ENCODE results near the gene PFKP.
"Not testable (repeated sequence)": the region's sequence is repeated elsewhere in the genome, so short reads cannot be mapped to it uniquely, and the experiment has no call there.

The PFKP gene

GRCh38 chr10:3056280-3057037 lies 10.9 kb upstream of the PFKP start:
- Histone ChIP-seq H2AFZ (no peak overlapping the region), H3K36me3 (ENCODE audit: control insufficient read depth, insufficient read depth, low read length) (no peaks in the 10 kb centered on the region), H3K9ac (no peak overlapping the region), H3K4me2 (ENCODE audit: low read length) (no peak overlapping the region), H3K9me3 (ENCODE audit: control insufficient read depth, low read length) (no peaks in the 10 kb centered on the region), H3K27me3 (ENCODE audit: control insufficient read depth, insufficient read depth, low read length) (no peaks in the 10 kb centered on the region), H3K4me3 (ENCODE audit: low read depth, low read length) (no peak overlapping the region), H3K27ac (no peak overlapping the region), H3K79me2 (no peaks in the 10 kb centered on the region), H3K4me1 (no peaks in the 10 kb centered on the region)
- TF ChIP-seq CTCF (IDR thresholded peaks at IDR 0.05): no peak

GRCh38 chr10:3057946-3058345 lies 9.4 kb upstream of the PFKP start:
- H3K36me3 ChIP-seq (ENCODE audit: control insufficient read depth, insufficient read depth, low read length): no peaks in the 10 kb centered on the region
- H3K4me1 ChIP-seq: no peaks in the 10 kb centered on the region
- H3K79me2 ChIP-seq: no peaks in the 10 kb centered on the region
- no peak overlapping the region for H3K4me2 ChIP-seq (ENCODE audit: low read length)
- no peak overlapping the region for H2AFZ ChIP-seq
- H3K4me3 ChIP-seq (ENCODE audit: low read depth, low read length): no peak overlapping the region
- TF ChIP-seq CTCF (IDR thresholded peaks at IDR 0.05): no peak
- no peaks in the 10 kb centered on the region for H3K9me3 ChIP-seq (ENCODE audit: control insufficient read depth, low read length)
- no peak overlapping the region for H3K27ac ChIP-seq
- no peaks in the 10 kb centered on the region for H3K27me3 ChIP-seq (ENCODE audit: control insufficient read depth, insufficient read depth, low read length)
- no peak overlapping the region for H3K9ac ChIP-seq

GRCh38 chr10:3059974-3060373 lies 7.4 kb upstream of the PFKP start:
- no peaks in the 10 kb centered on the region for H3K9me3 ChIP-seq (ENCODE audit: control insufficient read depth, low read length)
- H3K4me1 ChIP-seq: no peaks in the 10 kb centered on the region
- H3K4me3 ChIP-seq (ENCODE audit: low read depth, low read length): no peak overlapping the region
- H3K36me3 ChIP-seq (ENCODE audit: control insufficient read depth, insufficient read depth, low read length): no peaks in the 10 kb centered on the region
- H2AFZ ChIP-seq: no peak overlapping the region
- H3K27me3 ChIP-seq (ENCODE audit: control insufficient read depth, insufficient read depth, low read length): no peaks in the 10 kb centered on the region
- H3K4me2 ChIP-seq (ENCODE audit: low read length): no peak overlapping the region
- H3K79me2 ChIP-seq: no peaks in the 10 kb centered on the region
- no peak overlapping the region for H3K9ac ChIP-seq
- no peak overlapping the region for H3K27ac ChIP-seq
- TF ChIP-seq CTCF (IDR thresholded peaks at IDR 0.05): no peak

DNA sequence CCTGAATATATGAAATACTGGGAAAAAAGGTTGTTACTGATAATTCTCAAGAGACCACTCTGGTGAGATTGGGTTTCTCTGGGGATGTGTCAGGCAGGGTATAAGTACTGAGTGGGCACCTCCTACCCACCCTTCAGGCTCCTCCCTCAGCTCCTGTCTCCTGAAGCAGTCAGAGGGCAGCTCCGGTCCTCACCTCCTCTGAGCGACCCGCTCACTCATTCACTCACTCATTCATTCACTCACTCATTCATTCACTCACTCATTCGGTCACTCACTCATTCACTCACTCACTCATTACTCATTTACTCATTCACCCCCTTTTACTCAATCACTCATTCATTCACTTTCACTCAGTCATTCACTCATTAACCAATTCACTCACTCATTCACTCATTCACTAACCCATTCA lies 6.9 kb upstream of the PFKP start:
- H3K79me2 ChIP-seq: no peaks in the 10 kb centered on the region
- no peaks in the 10 kb centered on the region for H3K9me3 ChIP-seq (ENCODE audit: control insufficient read depth, low read length)
- no peak overlapping the region for H2AFZ ChIP-seq
- no peaks in the 10 kb centered on the region for H3K27me3 ChIP-seq (ENCODE audit: control insufficient read depth, insufficient read depth, low read length)
- H3K9ac ChIP-seq: no peak overlapping the region
- no peak overlapping the region for H3K4me2 ChIP-seq (ENCODE audit: low read length)
- no peaks in the 10 kb centered on the region for H3K36me3 ChIP-seq (ENCODE audit: control insufficient read depth, insufficient read depth, low read length)
- H3K27ac ChIP-seq: no peak overlapping the region
- no peak overlapping the region for H3K4me3 ChIP-seq (ENCODE audit: low read depth, low read length)
- no peaks in the 10 kb centered on the region for H3K4me1 ChIP-seq
- no peak for TF ChIP-seq CTCF (IDR thresholded peaks at IDR 0.05)

DNA sequence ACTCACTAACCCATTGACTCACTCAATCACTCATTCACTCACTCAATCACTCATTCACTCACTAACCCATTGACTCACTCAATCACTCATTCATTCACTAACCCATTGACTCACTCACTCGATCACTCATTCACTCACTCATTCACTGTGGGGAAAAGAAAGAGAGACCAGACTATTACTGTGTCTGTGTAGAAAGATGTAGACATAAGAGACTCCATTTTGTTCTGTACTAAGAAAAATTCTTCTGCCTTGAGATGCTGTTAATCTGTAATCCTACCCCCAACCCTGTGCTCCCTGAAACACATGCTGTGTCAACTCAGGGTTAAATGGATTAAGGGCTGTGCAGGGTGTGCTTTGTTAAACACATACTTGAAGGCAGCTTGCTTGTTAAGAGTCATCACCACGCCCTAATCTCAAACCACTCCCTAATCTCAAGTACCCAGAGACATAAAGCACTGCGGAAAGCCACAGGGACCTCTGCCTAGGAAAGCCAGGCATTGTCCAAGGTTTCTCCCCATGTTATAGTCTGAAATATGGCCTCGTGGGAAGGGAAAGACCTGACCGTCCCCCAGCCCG lies 5.9 kb upstream of the PFKP start:
- not testable (repeated sequence) for H3K36me3 ChIP-seq (ENCODE audit: control insufficient read depth, insufficient read depth, low read length); H3K79me2 ChIP-seq; H3K4me3 ChIP-seq (ENCODE audit: low read depth, low read length); H3K4me2 ChIP-seq (ENCODE audit: low read length); H3K27ac ChIP-seq; H3K9ac ChIP-seq; H3K27me3 ChIP-seq (ENCODE audit: control insufficient read depth, insufficient read depth, low read length); H3K9me3 ChIP-seq (ENCODE audit: control insufficient read depth, low read length); H2AFZ ChIP-seq; H3K4me1 ChIP-seq
